ENCODE data around the gene HMX2.

The HMX2 gene

GRCh38 chr10:123180101-123181090, 32.5 kb downstream of the HMX2 start:
- Mint-ChIP-seq H3K9me3 (peaks cover 23% of the 10 kb centered on the region), H3K4me3 (no peak overlapping the region), H3K27me3 (ENCODE audit: low read depth) (no peaks in the 10 kb centered on the region), H3K36me3 (ENCODE audit: low read depth) (peaks cover 55% of the 10 kb centered on the region), H3K27ac (no peak overlapping the region), H3K4me1 (ENCODE audit: low read depth) (no peaks in the 10 kb centered on the region)

GRCh38 chr10:123183724-123184123, 35.8 kb downstream of the HMX2 start:
- Mint-ChIP-seq H3K4me3 (no peak overlapping the region), H3K27me3 (ENCODE audit: low read depth) (no peaks in the 10 kb centered on the region), H3K27ac (no peak overlapping the region), H3K4me1 (ENCODE audit: low read depth) (no peaks in the 10 kb centered on the region), H3K9me3 (peaks cover 32% of the 10 kb centered on the region), H3K36me3 (ENCODE audit: low read depth) (peaks cover 45% of the 10 kb centered on the region)

- H3K27me3 Mint-ChIP-seq (ENCODE audit: low read depth), result no peaks in the 10 kb centered on the region
- no peak overlapping the region for H3K27ac Mint-ChIP-seq
- no peak overlapping the region for H3K4me3 Mint-ChIP-seq
- no peaks in the 10 kb centered on the region for H3K4me1 Mint-ChIP-seq (ENCODE audit: low read depth)
- H3K9me3 Mint-ChIP-seq, result peaks cover 32% of the 10 kb centered on the region
- peaks cover 44% of the 10 kb centered on the region for H3K36me3 Mint-ChIP-seq (ENCODE audit: low read depth)
These were observed 39.8 kb downstream of the HMX2 start for GRCh38 chr10:123187781-123188180.

- H3K4me3 Mint-ChIP-seq, result no peak overlapping the region
- H3K27me3 Mint-ChIP-seq (ENCODE audit: low read depth), result no peaks in the 10 kb centered on the region
- no peak overlapping the region for H3K27ac Mint-ChIP-seq
- no peaks in the 10 kb centered on the region for H3K9me3 Mint-ChIP-seq
- no peaks in the 10 kb centered on the region for H3K4me1 Mint-ChIP-seq (ENCODE audit: low read depth)
- peaks cover 11% of the 10 kb centered on the region for H3K36me3 Mint-ChIP-seq (ENCODE audit: low read depth)
These were observed 44.0 kb downstream of the HMX2 start for GRCh38 chr10:123191886-123192285.

- Mint-ChIP-seq H3K9me3 (peaks cover 4% of the 10 kb centered on the region), H3K4me3 (no peak overlapping the region), H3K27me3 (ENCODE audit: low read depth) (no peaks in the 10 kb centered on the region), H3K27ac (no peak overlapping the region), H3K4me1 (ENCODE audit: low read depth) (peaks cover 2% of the 10 kb centered on the region), H3K36me3 (ENCODE audit: low read depth) (peaks cover 6% of the 10 kb centered on the region)
These were observed 46.1 kb downstream of the HMX2 start for GRCh38 chr10:123194056-123194455.

All from T-helper 1 cell treated with Interleukin-12 subunit alpha and Interleukin-12 subunit beta and Interleukin-4 antibody, amounts not matched to agents 30 μg/mL and 1 μg/mL, for 36 hours (primary cell).